ENCODE measurements around the gene ZNF224. TPM values are rescaled to one million over a fixed set of nuclear protein-coding genes. Genes with fewer than 3 reads are reported as not detected.

Gene ZNF224
- polyA plus RNA-seq, 2 of the 4 experiments (the other 2 are of a cell fraction): 17.0 to 25.0 TPM

- TF ChIP-seq, protein P1, sequence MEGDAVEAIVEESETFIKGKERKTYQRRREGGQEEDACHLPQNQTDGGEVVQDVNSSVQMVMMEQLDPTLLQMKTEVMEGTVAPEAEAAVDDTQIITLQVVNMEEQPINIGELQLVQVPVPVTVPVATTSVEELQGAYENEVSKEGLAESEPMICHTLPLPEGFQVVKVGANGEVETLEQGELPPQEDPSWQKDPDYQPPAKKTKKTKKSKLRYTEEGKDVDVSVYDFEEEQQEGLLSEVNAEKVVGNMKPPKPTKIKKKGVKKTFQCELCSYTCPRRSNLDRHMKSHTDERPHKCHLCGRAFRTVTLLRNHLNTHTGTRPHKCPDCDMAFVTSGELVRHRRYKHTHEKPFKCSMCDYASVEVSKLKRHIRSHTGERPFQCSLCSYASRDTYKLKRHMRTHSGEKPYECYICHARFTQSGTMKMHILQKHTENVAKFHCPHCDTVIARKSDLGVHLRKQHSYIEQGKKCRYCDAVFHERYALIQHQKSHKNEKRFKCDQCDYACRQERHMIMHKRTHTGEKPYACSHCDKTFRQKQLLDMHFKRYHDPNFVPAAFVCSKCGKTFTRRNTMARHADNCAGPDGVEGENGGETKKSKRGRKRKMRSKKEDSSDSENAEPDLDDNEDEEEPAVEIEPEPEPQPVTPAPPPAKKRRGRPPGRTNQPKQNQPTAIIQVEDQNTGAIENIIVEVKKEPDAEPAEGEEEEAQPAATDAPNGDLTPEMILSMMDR (IDR thresholded peaks at IDR 0.05): no peak
- no peak for TF ChIP-seq PHF8 (IDR thresholded peaks at IDR 0.05; ENCODE audit: borderline replicate concordance, low read depth)
- no peak for TF ChIP-seq RCOR1 (IDR thresholded peaks at IDR 0.05; ENCODE audit: low read depth, low read length)
- no peak for TF ChIP-seq FOSL2 (IDR thresholded peaks at IDR 0.05)
- no peak for TF ChIP-seq FOSL2 (CRISPR knock-in tag; IDR thresholded peaks at IDR 0.05)
Measured at GRCh38 chr19:44076325-44076724, 17.8 kb upstream of the ZNF224 start (continued).

DNA sequence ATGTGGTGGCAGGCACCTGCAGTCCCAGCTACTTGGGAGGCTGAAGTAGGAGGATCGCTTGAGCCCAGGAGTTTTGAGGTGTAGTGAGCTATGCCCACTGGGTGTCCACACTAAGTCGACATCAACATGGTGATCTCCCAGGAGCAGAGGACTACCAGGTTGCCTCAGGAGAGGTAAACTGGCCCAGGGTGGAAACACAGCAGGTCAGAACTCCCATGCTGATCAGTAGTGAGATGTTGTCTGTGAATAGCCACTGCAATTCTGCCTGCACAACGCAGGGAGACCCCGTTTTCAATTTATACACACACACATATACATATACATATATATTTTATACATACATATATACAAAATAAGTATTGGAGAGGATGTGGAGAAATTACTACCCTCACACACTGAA lies 2.1 kb upstream of the ZNF224 start:
- 19% methylated on average over 4 of the region's 4 CpGs for WGBS (ENCODE audit: missing lambda C conversion rate)
- ChIA-PET CTCF (interaction anchor here (1.4 kb wide), 1 partner anchor 15 kb away, joined by 3 read pairs; no protein-coding TSS in a partner anchor), POLR2A (no interaction called here)
- ATAC-seq: no peak
- no peak overlapping the region for H3K4me2 ChIP-seq
- H3K27ac ChIP-seq: no peak overlapping the region
- TF ChIP-seq RFX5 (IDR thresholded peaks at IDR 0.05) (no peak), EHMT2 (IDR thresholded peaks at IDR 0.05; ENCODE audit: low read depth) (no peak), RNF2 (IDR thresholded peaks at IDR 0.05; ENCODE audit: borderline replicate concordance, low read depth) (no peak), HOXB5 (CRISPR knock-in tag; IDR thresholded peaks at IDR 0.05) (no peak), MAFK (IDR thresholded peaks at IDR 0.05; ENCODE audit: partially characterized antibody) (no peak), MYC (IDR thresholded peaks at IDR 0.05; ENCODE audit: borderline replicate concordance, low read length) (no peak), HDAC2 (IDR thresholded peaks at IDR 0.05) (no peak), RAD21 (conservative IDR thresholded peaks at IDR 0.05 in 1 of 2, IDR thresholded peaks at IDR 0.05 in 1 of 2) (no peak), GATA3 (IDR thresholded peaks at IDR 0.05; ENCODE audit: borderline replicate concordance) (no peak), ZFP36 (IDR thresholded peaks at IDR 0.05; ENCODE audit: borderline replicate concordance, partially characterized antibody) (no peak), NPAS2 (CRISPR knock-in tag; IDR thresholded peaks at IDR 0.05; ENCODE audit: borderline replicate concordance) (no peak), KDM5A (IDR thresholded peaks at IDR 0.05) (no peak), CEBPB (IDR thresholded peaks at IDR 0.05) (no peak), ATOH8 (CRISPR knock-in tag; IDR thresholded peaks at IDR 0.05; ENCODE audit: low read depth) (no peak)
- TF ChIP-seq, protein P2, sequence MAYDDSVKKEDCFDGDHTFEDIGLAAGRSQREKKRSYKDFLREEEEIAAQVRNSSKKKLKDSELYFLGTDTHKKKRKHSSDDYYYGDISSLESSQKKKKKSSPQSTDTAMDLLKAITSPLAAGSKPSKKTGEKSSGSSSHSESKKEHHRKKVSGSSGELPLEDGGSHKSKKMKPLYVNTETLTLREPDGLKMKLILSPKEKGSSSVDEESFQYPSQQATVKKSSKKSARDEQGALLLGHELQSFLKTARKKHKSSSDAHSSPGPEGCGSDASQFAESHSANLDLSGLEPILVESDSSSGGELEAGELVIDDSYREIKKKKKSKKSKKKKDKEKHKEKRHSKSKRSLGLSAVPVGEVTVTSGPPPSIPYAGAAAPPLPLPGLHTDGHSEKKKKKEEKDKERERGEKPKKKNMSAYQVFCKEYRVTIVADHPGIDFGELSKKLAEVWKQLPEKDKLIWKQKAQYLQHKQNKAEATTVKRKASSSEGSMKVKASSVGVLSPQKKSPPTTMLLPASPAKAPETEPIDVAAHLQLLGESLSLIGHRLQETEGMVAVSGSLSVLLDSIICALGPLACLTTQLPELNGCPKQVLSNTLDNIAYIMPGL (CRISPR knock-in tag; IDR thresholded peaks at IDR 0.05; ENCODE audit: borderline replicate concordance): no peak
- peaks cover 8% of the 10 kb centered on the region; the same call in 2 of the 3 replicates for H3K4me1 ChIP-seq
- H3K9me3 ChIP-seq: peaks cover 22% of the 10 kb centered on the region
- no peak for DNase-seq (ENCODE audit: low read depth in 1 of 2, low spot score in 1 of 2)
- FAIRE-seq: no peak
- no peak overlapping the region for H3K4me3 ChIP-seq

GRCh38 chr19:44107751-44108150 lies 13.6 kb downstream of the ZNF224 start:
- FAIRE-seq: no peak
- ChIA-PET CTCF (no interaction called here), POLR2A (no interaction called here)
- H3K4me2 ChIP-seq: no peak overlapping the region
- no peak for ATAC-seq
- H3K9me3 ChIP-seq: peaks cover 91% of the 10 kb centered on the region
- DNase-seq (ENCODE audit: low read depth in 1 of 2, low spot score in 1 of 2): no peak
- H3K27ac ChIP-seq: no peak overlapping the region
- no peaks in the 10 kb centered on the region for H3K4me1 ChIP-seq
- WGBS (ENCODE audit: missing lambda C conversion rate): 85% methylated on average over 3 of the region's 3 CpGs
- no peak overlapping the region for H3K4me3 ChIP-seq
- TF ChIP-seq POLR2A (IDR thresholded peaks at IDR 0.05; ENCODE audit: low read length) (no peak), BHLHE40 (IDR thresholded peaks at IDR 0.05; ENCODE audit: low read depth, low read length) (no peak), CHD2 (IDR thresholded peaks at IDR 0.05; ENCODE audit: low read length, partially characterized antibody) (no peak), ZNF302 (CRISPR knock-in tag; IDR thresholded peaks at IDR 0.05) (no peak), ATOH8 (CRISPR knock-in tag; IDR thresholded peaks at IDR 0.05; ENCODE audit: low read depth) (no peak), KDM1A (IDR thresholded peaks at IDR 0.05; ENCODE audit: low read depth) (no peak), E2F6 (IDR thresholded peaks at IDR 0.05; ENCODE audit: borderline replicate concordance, low read depth) (no peak), RARB (CRISPR knock-in tag; IDR thresholded peaks at IDR 0.05) (no peak), GATA3 (IDR thresholded peaks at IDR 0.05; ENCODE audit: borderline replicate concordance) (no peak), HDAC2 (IDR thresholded peaks at IDR 0.05) (no peak), TFCP2L1 (CRISPR knock-in tag; IDR thresholded peaks at IDR 0.05) (no peak), POLR2AphosphoS2 (conservative IDR thresholded peaks at IDR 0.05; ENCODE audit: low read length) (no peak), CBX8 (IDR thresholded peaks at IDR 0.05) (no peak), HEYL (CRISPR knock-in tag; IDR thresholded peaks at IDR 0.05) (no peak), PHF8 (IDR thresholded peaks at IDR 0.05; ENCODE audit: borderline replicate concordance, low read depth) (no peak)
- TF ChIP-seq, protein P3, sequence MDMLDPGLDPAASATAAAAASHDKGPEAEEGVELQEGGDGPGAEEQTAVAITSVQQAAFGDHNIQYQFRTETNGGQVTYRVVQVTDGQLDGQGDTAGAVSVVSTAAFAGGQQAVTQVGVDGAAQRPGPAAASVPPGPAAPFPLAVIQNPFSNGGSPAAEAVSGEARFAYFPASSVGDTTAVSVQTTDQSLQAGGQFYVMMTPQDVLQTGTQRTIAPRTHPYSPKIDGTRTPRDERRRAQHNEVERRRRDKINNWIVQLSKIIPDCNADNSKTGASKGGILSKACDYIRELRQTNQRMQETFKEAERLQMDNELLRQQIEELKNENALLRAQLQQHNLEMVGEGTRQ (IDR thresholded peaks at IDR 0.05): no peak

All from A549 (cell line).